PC-3 (cell line): ENCODE data around the gene NOL4L.

Experiments used
- CTCF ChIP-seq: fragments of 300-600 bp; sonication (generic); conservative IDR thresholded peaks from 2 replicates; pipeline ENCODE4 v1.5.1; 2017; ENCODE audit warnings: antibody characterized with exemption, low read depth, mild to moderate bottlenecking, low read length
- EZH2phosphoT487 ChIP-seq: fragments of 300-600 bp; sonication (generic); IDR thresholded peaks from 2 replicates; pipeline ENCODE4 v1.6.1; 2018; ENCODE audit warnings: mild to moderate bottlenecking, antibody characterized with exemption, low read length, borderline replicate concordance

DNA sequence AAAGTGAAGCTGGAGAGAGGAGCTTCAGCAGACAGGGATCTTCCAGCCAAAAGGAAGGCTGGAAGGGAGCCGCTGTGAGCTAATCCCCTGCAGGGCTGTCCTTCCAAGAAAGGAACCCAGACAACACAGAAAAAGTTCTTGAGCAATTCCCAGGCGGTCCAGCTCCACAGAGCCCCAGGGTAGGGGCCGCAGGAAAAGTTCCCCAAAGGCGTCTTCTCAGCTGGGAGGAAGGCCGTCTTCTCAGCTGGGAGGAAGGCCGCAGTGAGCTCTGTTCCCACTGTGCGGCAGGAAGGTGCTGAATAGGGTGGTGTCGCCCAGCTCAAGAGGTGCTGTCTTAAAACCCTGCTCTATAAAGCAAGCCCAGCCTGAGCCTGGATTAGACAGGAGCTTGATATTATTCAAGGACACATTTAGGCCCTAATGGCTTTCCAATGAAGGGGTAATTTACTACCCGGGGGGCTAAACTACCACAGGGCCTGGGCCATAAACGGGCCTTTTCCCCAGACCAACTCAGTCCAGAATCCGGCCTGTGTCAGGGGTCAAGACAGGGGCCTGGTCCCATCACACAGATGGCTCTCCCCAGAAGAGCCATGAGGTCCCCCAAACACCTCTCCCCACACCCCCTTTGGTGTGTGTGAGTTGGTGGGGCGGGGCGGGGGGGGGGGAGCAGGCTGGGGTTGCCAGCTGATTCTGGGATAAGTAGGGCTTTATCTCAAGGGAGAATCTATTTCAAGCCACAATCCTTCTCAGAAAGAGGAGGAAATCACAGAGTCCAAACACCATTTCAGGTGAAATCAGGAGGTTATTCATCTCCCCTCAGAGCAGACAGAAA lies 103.6 kb downstream of the NOL4L start:
- TF ChIP-seq EZH2phosphoT487 (no peak), CTCF (no peak)
